PC-9 (cell line): ENCODE data around the gene ADAM30. TPM values are rescaled to one million over a fixed set of nuclear protein-coding genes. Genes with fewer than 3 reads are reported as not detected.

Experiments used
- BruUV-seq: library from RNA; stranded (reverse); fragments of 400-500 nt; replicated peaks from 2 replicates; lab custom pipeline; 2021; lab: Mats Ljungman, UMichigan
- CTCF ChIA-PET: fragments of 300-600 bp; sonication (Branson Sonifier 250); formaldehyde crosslinking; loops from one replicate; lab custom pipeline; 2022; ENCODE audit warnings: antibody characterized with exemption; lab: Charles Lee
- POLR2A ChIA-PET: fragments of 300-600 bp; sonication (Branson Sonifier 250); formaldehyde crosslinking; loops from one replicate; lab custom pipeline; 2022; ENCODE audit warnings: antibody characterized with exemption; ENCODE audit not compliant: unreplicated experiment; lab: Charles Lee
- DNase-seq, 2 experiments: peaks; one replicate each; pipeline versions ENCODE4 v3.0.0 to v3.0.0-alpha.2; 2015 to 2022; ENCODE audit warnings: mixed read lengths in 1 of 2
- H2AFZ ChIP-seq: fragments of 200-600 bp; sonication (generic); 2 replicates; pipeline ENCODE4 v1.8.1; 2017; ENCODE audit warnings: antibody characterized with exemption
- H3F3A ChIP-seq: fragments of 200-600 bp; sonication (generic); 2 replicates; pipeline ENCODE4 v1.8.1; 2017; ENCODE audit warnings: antibody characterized with exemption, mild to moderate bottlenecking, low read depth; ENCODE audit not compliant: insufficient read depth
- H3K27ac ChIP-seq: fragments of 200-600 bp; sonication (generic); 2 replicates; pipeline ENCODE4 v1.6.1; 2016; ENCODE audit warnings: mixed run types
- H3K27me3 ChIP-seq: fragments of 200-600 bp; sonication (generic); 2 replicates; pipeline ENCODE4 v1.6.1; 2016; ENCODE audit warnings: low read depth, mixed run types; ENCODE audit not compliant: insufficient read depth
- H3K36me3 ChIP-seq: fragments of 200-600 bp; sonication (generic); 2 replicates; pipeline ENCODE4 v1.6.1; 2016; ENCODE audit warnings: low read depth, mixed run types
- H3K4me1 ChIP-seq: fragments of 200-600 bp; sonication (generic); replicated peaks from 2 replicates; pipeline ENCODE4 v1.6.1; 2016; ENCODE audit warnings: mixed run types; ENCODE audit not compliant: insufficient read depth
- H3K4me2 ChIP-seq: fragments of 200-600 bp; sonication (generic); 2 replicates; pipeline ENCODE4 v1.6.1; 2017; ENCODE audit warnings: mixed run types
- H3K4me3 ChIP-seq: fragments of 200-600 bp; sonication (generic); 2 replicates; pipeline ENCODE4 v1.6.1; 2016; ENCODE audit warnings: mixed run types
- H3K79me2 ChIP-seq: fragments of 200-600 bp; sonication (generic); 2 replicates; pipeline ENCODE4 v1.6.1; 2017; ENCODE audit warnings: low read depth, mixed run types
- H3K9me2 ChIP-seq: fragments of 200-600 bp; sonication (generic); 2 replicates; pipeline ENCODE4 v1.8.1; 2017; ENCODE audit warnings: mild to moderate bottlenecking; ENCODE audit not compliant: insufficient read depth
- H3K9me3 ChIP-seq: fragments of 200-600 bp; sonication (generic); 2 replicates; pipeline ENCODE4 v1.8.1; 2016; ENCODE audit warnings: low read depth; ENCODE audit not compliant: insufficient read depth
- H4K20me1 ChIP-seq: fragments of 200-600 bp; sonication (generic); 2 replicates; pipeline ENCODE4 v1.8.1; 2017; ENCODE audit not compliant: insufficient read depth
- CTCF ChIP-seq: fragments of 200-600 bp; sonication (generic); conservative IDR thresholded peaks from 2 replicates; pipeline ENCODE4 v1.6.1; 2017; ENCODE audit warnings: mixed run types, antibody characterized with exemption, mild to moderate bottlenecking, moderate library complexity
- EZH2 ChIP-seq: fragments of 200-600 bp; sonication (generic); IDR thresholded peaks from 2 replicates; pipeline ENCODE4 v1.8.0; 2017; ENCODE audit warnings: antibody characterized with exemption, low read depth
- intact Hi-C: fragments of 100-400 bp; cut with micrococcal nuclease; formaldehyde crosslinking; loops from one replicate; pipeline ENCODE4 v1.10.0; 2022; ENCODE audit not compliant: unreplicated experiment
- total RNA-seq: library from RNA; stranded (reverse); gene quantifications from 2 replicates; pipeline ENCODE4 v1.2.3, GENCODE V29; 2021

ADAM30 gene
- total RNA-seq, 1 experiment from 2014 or later, result not detected

DNA sequence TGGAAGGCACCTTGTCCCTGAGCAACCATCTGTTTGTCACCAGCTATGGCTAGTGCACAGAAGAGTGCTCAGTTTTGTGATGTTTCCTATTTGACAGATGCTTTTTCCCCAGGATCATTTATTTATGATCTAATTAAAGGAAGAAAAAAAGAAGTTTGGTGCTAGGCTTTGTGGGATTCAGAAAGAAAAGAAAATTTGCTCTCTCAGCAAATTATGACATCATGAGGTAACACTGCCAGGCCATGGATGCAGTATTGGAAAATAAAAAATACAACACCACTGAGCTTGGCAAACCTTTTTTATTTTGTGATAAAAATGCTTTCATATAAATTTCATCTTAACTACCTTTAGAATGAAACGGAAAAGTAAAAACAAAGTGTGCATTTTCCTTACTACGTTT, 15.5 kb upstream of the ADAM30 start:
- H2AFZ ChIP-seq, result no peak overlapping the region
- intact Hi-C loops, result no loop called here
- CTCF ChIA-PET, result interaction anchor here (0.6 kb wide), 1 partner anchor 39 kb away, joined by 4 read pairs; no protein-coding TSS in a partner anchor
- H3K9me2 ChIP-seq, result no peaks in the 10 kb centered on the region
- no peaks in the 10 kb centered on the region for H4K20me1 ChIP-seq
- DNase-seq, result no peak
- no peak overlapping the region for H3K4me2 ChIP-seq
- no TSS peak for BruUV-seq
- H3K4me1 ChIP-seq, result no peaks in the 10 kb centered on the region
- TF ChIP-seq EZH2 (no peak), CTCF (no peak)
- no peak overlapping the region for H3K4me3 ChIP-seq
- no peaks in the 10 kb centered on the region for H3F3A ChIP-seq
- no peaks in the 10 kb centered on the region for H3K9me3 ChIP-seq
- no peaks in the 10 kb centered on the region for H3K27me3 ChIP-seq
- peaks cover 16% of the 10 kb centered on the region for H3K36me3 ChIP-seq
- no peak overlapping the region for H3K27ac ChIP-seq
- POLR2A ChIA-PET, result no interaction called here
- H3K79me2 ChIP-seq, result no peaks in the 10 kb centered on the region

DNA sequence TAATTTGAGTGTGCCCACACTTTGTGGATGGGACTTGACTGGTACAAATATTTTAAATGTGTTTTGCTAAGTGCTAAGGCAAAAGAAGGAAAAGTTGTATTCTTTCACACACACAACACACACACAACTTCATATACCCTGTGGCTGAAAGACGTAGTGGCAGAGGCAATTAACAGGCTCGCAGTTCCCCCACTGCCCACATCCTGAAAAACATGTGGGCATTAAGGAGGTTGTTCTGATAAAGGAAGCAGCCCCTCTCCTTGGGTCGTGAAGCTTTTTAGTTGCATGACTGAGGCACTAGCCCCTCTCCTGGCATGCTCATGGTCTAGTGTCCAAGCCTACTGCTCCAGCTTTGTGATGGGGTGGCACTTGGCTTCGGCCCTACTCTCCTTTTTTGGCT, 14.3 kb upstream of the ADAM30 start:
- TF ChIP-seq EZH2, result no peak
- no peak for TF ChIP-seq CTCF
- ChIA-PET CTCF (no interaction called here), POLR2A (no interaction called here)
- Histone ChIP-seq H3F3A (no peaks in the 10 kb centered on the region), H3K4me2 (no peak overlapping the region), H3K79me2 (no peaks in the 10 kb centered on the region), H4K20me1 (no peaks in the 10 kb centered on the region), H3K27ac (no peak overlapping the region), H3K9me3 (no peaks in the 10 kb centered on the region), H3K9me2 (no peaks in the 10 kb centered on the region), H3K4me3 (no peak overlapping the region), H3K4me1 (no peaks in the 10 kb centered on the region), H3K36me3 (0 out of 2 replicates have a peak, but pooled peaks cover 6% of the 10 kb centered on the region), H3K27me3 (no peaks in the 10 kb centered on the region), H2AFZ (no peak overlapping the region)
- no TSS peak for BruUV-seq
- no peak for DNase-seq
- intact Hi-C loops, result no loop called here

GRCh38 chr1:119909890-119910596, 13.7 kb upstream of the ADAM30 start:
- H3K9me2 ChIP-seq, result no peaks in the 10 kb centered on the region
- no peaks in the 10 kb centered on the region for H3F3A ChIP-seq
- no peaks in the 10 kb centered on the region for H3K9me3 ChIP-seq
- 0 out of 2 replicates have a peak, but pooled peaks cover under 1% of the 10 kb centered on the region for H3K36me3 ChIP-seq
- H3K79me2 ChIP-seq, result no peaks in the 10 kb centered on the region
- no peak for TF ChIP-seq EZH2
- TF ChIP-seq CTCF, result no peak
- BruUV-seq, result no TSS peak
- no peak overlapping the region for H2AFZ ChIP-seq
- intact Hi-C loops, result no loop called here
- no peak for DNase-seq
- no peak overlapping the region for H3K4me2 ChIP-seq
- CTCF ChIA-PET, result no interaction called here
- no peaks in the 10 kb centered on the region for H3K4me1 ChIP-seq
- H4K20me1 ChIP-seq, result no peaks in the 10 kb centered on the region
- no peak overlapping the region for H3K4me3 ChIP-seq
- no peak overlapping the region for H3K27ac ChIP-seq
- POLR2A ChIA-PET, result no interaction called here
- H3K27me3 ChIP-seq, result no peaks in the 10 kb centered on the region
